Thyroid gland (tissue), 4 donors: Measurements from ENCODE around the gene SPRR3. TPM values are rescaled to one million over a fixed set of nuclear protein-coding genes. Genes with fewer than 3 reads are reported as not detected.

ENCODE experiments used
- DNase-seq, 2 donors: peaks; one replicate each; pipeline ENCODE4 v3.0.0-alpha.2; 2019
- H3K27ac ChIP-seq, 3 donors: fragments of 200-600 bp; sonication (generic); 1 replicate in 2 of 3; 2 replicates in 1 of 3; pipeline ENCODE4 v1.5.1; 2016 to 2019; ENCODE audit warnings: mild to moderate bottlenecking in 1 of 3, moderate library complexity in 1 of 3
- H3K27me3 ChIP-seq: fragments of 200-600 bp; sonication (generic); one replicate; pipeline ENCODE4 v1.5.1; 2019
- H3K36me3 ChIP-seq, 2 donors: fragments of 200-600 bp; sonication (generic); one replicate each; pipeline ENCODE4 v1.5.1; 2016 to 2019
- H3K4me1 ChIP-seq, 2 donors: fragments of 200-600 bp; sonication (generic); one replicate each; pipeline ENCODE4 v1.5.1; 2017 to 2019
- H3K4me3 ChIP-seq, 3 donors: fragments of 200-600 bp; sonication (generic); replicated peaks in 1 of 3; 1 replicate in 2 of 3; 2 replicates in 1 of 3; pipeline ENCODE4 v1.5.1; 2016; ENCODE audit warnings: mild to moderate bottlenecking in 1 of 3
- H3K9me3 ChIP-seq: fragments of 200-600 bp; sonication (generic); one replicate; pipeline ENCODE4 v1.5.1; 2017
- CTCF ChIP-seq, 6 experiments: fragments of 200-600 bp in 3 of 6; fragments of 450-650 bp in 3 of 6; sonication (generic) in 3 of 6; IDR thresholded peaks; one replicate each; pipeline ENCODE4 v1.5.1; 2016 to 2019; ENCODE audit warnings: antibody characterized with exemption in 6 of 6, mild to moderate bottlenecking in 2 of 6, inconsistent platforms in 1 of 6, moderate library complexity in 1 of 6
- POLR2A ChIP-seq, 2 donors: fragments of 450-650 bp; IDR thresholded peaks; one replicate each; pipeline ENCODE4 v1.6.1; 2017; ENCODE audit warnings: antibody characterized with exemption in 2 of 2, mild to moderate bottlenecking in 2 of 2, moderate library complexity in 1 of 2
- WGBS, 2 donors: methylation state at CpG; one replicate each; pipeline ENCODE4 v1.1.5; 2017; 5-methylcytosine and 5-hydroxymethylcytosine counted together
- intact Hi-C: fragments of 100-400 bp; cut with DNase I; formaldehyde crosslinking; loops from one replicate; pipeline ENCODE4 v1.15.1; 2023
- total RNA-seq, 4 donors: library from RNA; depleted of rRNA; stranded (reverse); fragments of >200 nt; gene quantifications; one replicate each; pipeline ENCODE4 v1.2.3, GENCODE V29; 2016

SPRR3 gene
- total RNA-seq, 4 donors from 2014 or later = not detected

GRCh38 chr1:152996633-152997400 is 4.7 kb upstream of the SPRR3 start:
- 18 to 22% methylated on average over 5 of the region's 5 CpGs for WGBS, 2 donors
- no peak for DNase-seq
- no peak overlapping the region for H3K27ac ChIP-seq
- H3K4me1 ChIP-seq = no peaks in the 10 kb centered on the region
- H3K36me3 ChIP-seq = no peaks in the 10 kb centered on the region
- no peaks in the 10 kb centered on the region for H3K9me3 ChIP-seq
- H3K4me3 ChIP-seq = no peak overlapping the region
- TF ChIP-seq POLR2A (IDR thresholded peaks at IDR 0.05) (no peak), CTCF (IDR thresholded peaks at IDR 0.05) (no peak)
- H3K27me3 ChIP-seq = no peaks in the 10 kb centered on the region
- intact Hi-C loops = no loop called here

GRCh38 chr1:152997901-152998300 is 3.6 kb upstream of the SPRR3 start:
- no peak for TF ChIP-seq POLR2A (IDR thresholded peaks at IDR 0.05)
- TF ChIP-seq CTCF (IDR thresholded peaks at IDR 0.05) = no peak
- Histone ChIP-seq H3K27ac (no peak overlapping the region), H3K4me1 (no peaks in the 10 kb centered on the region), H3K9me3 (no peaks in the 10 kb centered on the region), H3K27me3 (no peaks in the 10 kb centered on the region), H3K36me3 (no peaks in the 10 kb centered on the region), H3K4me3 (no peak overlapping the region)
- 56 to 66% methylated on average over 7 of the region's 7 CpGs for WGBS, 2 donors
- intact Hi-C loops = no loop called here
- DNase-seq = no peak

GRCh38 chr1:152998476-152998875 is 3.1 kb upstream of the SPRR3 start:
- Histone ChIP-seq H3K27me3 (no peaks in the 10 kb centered on the region), H3K4me3 (no peak overlapping the region), H3K27ac (no peak overlapping the region), H3K36me3 (no peaks in the 10 kb centered on the region), H3K9me3 (no peaks in the 10 kb centered on the region), H3K4me1 (no peaks in the 10 kb centered on the region)
- intact Hi-C loops = no loop called here
- TF ChIP-seq POLR2A (IDR thresholded peaks at IDR 0.05) (no peak), CTCF (IDR thresholded peaks at IDR 0.05) (no peak)
- DNase-seq = no peak
- WGBS, 2 donors = 78 to 80% methylated on average over 4 of the region's 4 CpGs

GRCh38 chr1:152999818-153000217 is 1.7 kb upstream of the SPRR3 start:
- intact Hi-C loops = no loop called here
- WGBS, 2 donors = 52 to 68% methylated on average over 6 of the region's 6 CpGs

More at GRCh38 chr1:152999818-153000217, 1.7 kb upstream of the SPRR3 start:
- H3K36me3 ChIP-seq = no peaks in the 10 kb centered on the region
- TF ChIP-seq POLR2A (IDR thresholded peaks at IDR 0.05) (no peak), CTCF (IDR thresholded peaks at IDR 0.05) (no peak)
- H3K27me3 ChIP-seq = no peaks in the 10 kb centered on the region
- no peaks in the 10 kb centered on the region for H3K4me1 ChIP-seq
- H3K4me3 ChIP-seq = no peak overlapping the region
- no peaks in the 10 kb centered on the region for H3K9me3 ChIP-seq
- DNase-seq = no peak
- H3K27ac ChIP-seq = no peak overlapping the region
